LNCaP clone FGC (cell line): ENCODE data around the gene CCSAP.

Experiments used
- DNase-seq: peaks from one replicate; pipeline ENCODE4 v3.0.0-alpha.2; 2011; ENCODE audit warnings: low read depth
- H3K4me3 ChIP-seq: 2 replicates; pipeline ENCODE4 v1.5.1; 2011; ENCODE audit warnings: mild to moderate bottlenecking, low read depth, low read length, control low read depth
- CTCF ChIP-seq: IDR thresholded peaks from 2 replicates; pipeline ENCODE4 v1.5.1; 2012; ENCODE audit warnings: mild to moderate bottlenecking; ENCODE audit not compliant: control insufficient read depth, insufficient read depth; ENCODE audit errors: extremely low read depth

The CCSAP gene

DNA sequence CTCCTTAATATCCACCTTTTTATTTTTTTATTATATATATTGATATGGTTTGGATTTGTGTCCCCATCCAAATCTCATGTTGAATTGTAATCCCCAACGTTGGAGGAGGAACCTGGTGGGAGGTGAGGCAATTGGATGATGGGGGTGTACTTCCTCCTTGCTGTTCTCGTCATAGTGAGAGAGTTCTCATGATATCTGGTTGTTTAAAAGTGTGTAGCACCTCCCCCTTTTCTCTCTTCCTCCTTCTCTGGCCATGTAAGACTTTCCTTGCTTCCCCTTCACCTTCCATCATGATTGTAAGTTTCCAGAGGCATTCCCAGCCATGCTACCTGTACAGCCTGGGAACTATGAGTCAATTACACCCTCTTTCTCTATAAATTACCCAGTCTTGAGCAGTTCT is 22.7 kb upstream of the CCSAP start:
- no peak for DNase-seq
- no peak for TF ChIP-seq CTCF
- H3K4me3 ChIP-seq = no peak overlapping the region

DNA sequence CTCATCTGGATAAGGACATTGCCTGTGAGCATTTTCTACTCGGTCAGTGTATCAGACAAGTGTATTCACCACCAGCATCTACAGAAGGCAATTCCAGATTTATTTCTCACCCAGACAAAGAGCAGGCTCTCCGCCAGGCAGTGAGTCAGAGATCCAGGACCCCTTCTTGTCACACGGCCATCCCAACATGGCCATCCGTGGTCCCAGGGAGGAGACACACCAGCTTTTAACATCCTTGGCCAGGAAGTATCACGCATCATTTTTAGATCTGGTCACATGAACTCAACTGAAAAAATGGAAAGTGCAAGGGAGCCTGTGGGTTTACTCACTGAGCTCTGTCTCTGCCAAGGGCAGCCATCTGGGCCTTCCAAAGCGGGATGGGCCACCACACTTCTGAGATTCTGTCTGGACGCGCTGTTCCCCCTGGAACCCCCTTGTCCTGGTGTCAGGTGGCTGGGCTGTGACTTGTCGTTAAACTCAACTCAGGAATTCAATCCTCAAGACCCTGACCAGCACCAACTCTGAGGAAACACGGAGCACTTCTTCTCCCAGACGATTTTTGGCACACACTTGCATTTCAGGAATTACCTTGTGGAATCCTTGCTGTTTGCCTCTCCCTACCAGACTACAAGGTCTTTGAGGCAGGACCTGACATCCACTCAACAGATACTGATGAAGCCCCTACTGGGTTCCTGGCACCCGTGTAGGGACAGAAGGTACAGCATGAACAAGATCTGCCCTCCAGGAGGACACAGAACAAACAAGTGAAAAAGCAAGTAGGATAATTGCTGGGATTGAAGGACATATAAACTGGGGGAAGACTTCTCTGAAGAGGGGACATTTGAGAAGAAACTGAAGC is 21.6 kb upstream of the CCSAP start:
- TF ChIP-seq CTCF = no peak
- no peak for DNase-seq
- no peak overlapping the region for H3K4me3 ChIP-seq

DNA sequence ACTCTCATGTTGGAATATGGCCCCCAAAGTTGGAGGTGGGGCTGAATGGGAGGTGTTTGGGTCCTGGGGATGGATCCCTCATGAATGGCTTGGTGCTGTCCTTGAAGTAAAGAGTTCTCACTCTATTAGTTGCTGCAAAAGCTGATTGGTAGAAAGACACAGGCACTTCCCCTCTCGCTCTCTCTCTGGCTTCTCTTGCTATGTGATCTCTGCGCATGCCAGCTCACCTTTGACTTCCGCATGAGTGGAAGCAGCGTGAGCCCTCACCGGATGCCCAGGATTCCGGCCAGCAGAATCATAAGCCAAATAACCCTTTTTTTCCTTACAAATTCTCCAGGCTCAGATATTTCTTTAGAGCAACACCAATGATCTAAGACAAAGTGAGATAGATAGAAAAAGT is 20.9 kb upstream of the CCSAP start:
- TF ChIP-seq CTCF = no peak
- H3K4me3 ChIP-seq = no peak overlapping the region
- no peak for DNase-seq

- TF ChIP-seq CTCF = no peak
- H3K4me3 ChIP-seq = no peak overlapping the region
- DNase-seq = no peak
Measured at GRCh38 chr1:229360420-229360819, 17.6 kb upstream of the CCSAP start.

DNA sequence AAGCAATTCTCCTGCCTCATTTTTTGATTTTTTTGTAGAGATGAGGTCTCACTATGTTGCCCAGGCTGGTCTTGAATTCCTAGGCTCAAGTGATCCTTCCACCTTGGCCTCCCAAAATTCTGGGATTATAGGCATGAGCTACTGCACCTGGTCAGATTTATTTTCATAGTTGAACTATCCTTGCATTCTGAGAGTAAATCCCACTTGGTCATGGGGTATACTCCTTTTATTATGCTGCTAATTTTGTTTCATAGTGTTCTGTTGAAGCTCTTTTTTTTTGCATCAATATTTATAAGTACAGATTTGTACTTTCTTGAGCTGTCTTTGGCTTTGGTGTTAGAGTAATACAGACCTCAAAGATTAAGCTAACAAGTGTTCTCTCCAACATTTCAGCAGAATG is 12.8 kb upstream of the CCSAP start:
- no peak for DNase-seq
- no peak overlapping the region for H3K4me3 ChIP-seq
- TF ChIP-seq CTCF = no peak

- no peak for TF ChIP-seq CTCF
- DNase-seq = no peak
- no peak overlapping the region for H3K4me3 ChIP-seq
Measured at GRCh38 chr1:229354226-229354625, 11.4 kb upstream of the CCSAP start.

- no peak for DNase-seq
- no peak overlapping the region for H3K4me3 ChIP-seq
- no peak for TF ChIP-seq CTCF
Measured at GRCh38 chr1:229352975-229353374, 10.1 kb upstream of the CCSAP start.
